ENCODE measurements around the gene COL15A1.

Gene COL15A1

DNA sequence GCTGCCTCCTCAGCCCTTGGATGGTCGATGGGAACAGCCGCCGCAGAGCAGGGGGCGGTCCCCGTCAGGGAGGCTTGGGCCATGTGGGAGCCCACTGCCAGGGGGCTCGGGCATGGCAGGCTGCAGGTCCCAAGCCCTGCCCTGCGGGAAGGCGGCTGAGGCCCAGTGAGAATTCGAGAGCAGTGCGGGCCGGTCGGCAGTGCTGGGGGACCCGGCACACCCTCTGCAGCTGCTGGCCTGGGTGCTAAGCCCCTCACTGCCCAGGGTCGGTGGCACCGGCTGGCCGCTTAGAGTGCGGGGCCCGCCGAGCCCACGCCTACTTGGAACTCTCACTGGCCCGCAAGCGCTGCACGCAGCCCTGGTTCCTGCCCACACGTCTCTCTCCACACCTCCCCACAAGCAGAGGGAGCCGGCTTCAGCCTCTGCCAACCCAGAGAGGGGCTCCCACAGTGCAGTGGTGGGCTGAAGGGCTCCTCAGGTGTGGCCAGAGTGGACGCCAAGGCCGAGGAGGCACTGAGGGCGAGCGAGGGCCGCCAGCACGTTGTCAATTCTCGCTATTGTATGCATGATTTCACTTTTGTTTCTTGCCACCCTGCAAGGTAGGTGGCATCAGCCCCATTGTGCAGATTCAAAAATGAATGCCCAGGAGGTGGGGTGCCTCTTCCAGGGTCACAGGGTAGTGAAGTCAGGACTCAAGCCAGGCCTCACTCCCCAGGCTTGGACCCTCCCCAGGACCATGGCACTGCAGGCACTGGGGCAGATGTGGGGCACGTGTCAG is 48.6 kb downstream of the COL15A1 start:
- ChIA-PET POLR2A (no interaction called here), CTCF (no interaction called here)
- no peak for DNase-seq (ENCODE audit: extremely low spot score)
- TF ChIP-seq TARDBP (IDR thresholded peaks at IDR 0.05) (no peak), FOXK2 (IDR thresholded peaks at IDR 0.05) (no peak), HDGF (IDR thresholded peaks at IDR 0.05; ENCODE audit: borderline replicate concordance) (no peak), ARNT (IDR thresholded peaks at IDR 0.05) (no peak), FOXA1 (IDR thresholded peaks at IDR 0.05) (no peak), ZNF384 (IDR thresholded peaks at IDR 0.05) (no peak), SUZ12 (IDR thresholded peaks at IDR 0.05) (no peak), PKNOX1 (IDR thresholded peaks at IDR 0.05) (no peak)

GRCh38 chr9:98992885-98993569 is 49.3 kb downstream of the COL15A1 start:
- ChIA-PET CTCF (no interaction called here), POLR2A (no interaction called here)
- DNase-seq (ENCODE audit: extremely low spot score): no peak
- TF ChIP-seq TARDBP (IDR thresholded peaks at IDR 0.05) (no peak), BHLHE40 (IDR thresholded peaks at IDR 0.05; ENCODE audit: borderline replicate concordance) (no peak), SUZ12 (IDR thresholded peaks at IDR 0.05) (no peak), NFRKB (IDR thresholded peaks at IDR 0.05) (no peak), L3MBTL2 (conservative IDR thresholded peaks at IDR 0.05) (no peak), SP1 (IDR thresholded peaks at IDR 0.05) (no peak), CTBP1 (IDR thresholded peaks at IDR 0.05; ENCODE audit: borderline replicate concordance) (no peak), FOXA1 (IDR thresholded peaks at IDR 0.05) (no peak), FOXK2 (IDR thresholded peaks at IDR 0.05) (no peak), HDGF (IDR thresholded peaks at IDR 0.05; ENCODE audit: borderline replicate concordance) (no peak), LEF1 (IDR thresholded peaks at IDR 0.05; ENCODE audit: borderline replicate concordance) (no peak), ELF4 (IDR thresholded peaks at IDR 0.05) (no peak), ARNT (IDR thresholded peaks at IDR 0.05) (no peak), FOXM1 (IDR thresholded peaks at IDR 0.05; ENCODE audit: borderline replicate concordance) (no peak), ZNF384 (IDR thresholded peaks at IDR 0.05) (no peak)

DNA sequence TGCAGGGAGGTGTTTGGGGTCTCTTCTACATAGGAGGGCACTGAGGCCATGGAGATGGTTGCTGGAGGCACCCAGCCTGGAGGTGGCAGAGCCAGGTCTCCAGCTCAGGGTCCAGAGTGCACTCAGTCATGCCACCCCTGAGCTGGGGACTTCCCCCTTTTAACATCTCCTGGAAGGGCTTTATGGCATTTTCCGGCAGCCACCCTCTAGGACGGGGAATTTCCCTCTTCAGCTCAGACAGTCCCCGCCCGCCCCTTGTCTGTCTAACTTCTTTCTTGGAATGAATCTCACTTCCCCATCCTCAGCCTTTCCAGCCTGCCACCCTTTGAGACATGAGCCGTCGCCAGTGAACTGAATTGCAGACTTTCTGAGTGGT is 49.9 kb downstream of the COL15A1 start:
- TF ChIP-seq PKNOX1 (IDR thresholded peaks at IDR 0.05): no peak
- TF ChIP-seq FOXA1 (IDR thresholded peaks at IDR 0.05): no peak
- TF ChIP-seq NFRKB (IDR thresholded peaks at IDR 0.05): no peak
- TF ChIP-seq ELF4 (IDR thresholded peaks at IDR 0.05): no peak
- no peak for TF ChIP-seq TARDBP (IDR thresholded peaks at IDR 0.05)
- no peak for TF ChIP-seq SUZ12 (IDR thresholded peaks at IDR 0.05)
- no peak for TF ChIP-seq CTBP1 (IDR thresholded peaks at IDR 0.05; ENCODE audit: borderline replicate concordance)
- no peak for TF ChIP-seq BHLHE40 (IDR thresholded peaks at IDR 0.05; ENCODE audit: borderline replicate concordance)
- TF ChIP-seq FOXM1 (IDR thresholded peaks at IDR 0.05; ENCODE audit: borderline replicate concordance): no peak
- no peak for TF ChIP-seq LEF1 (IDR thresholded peaks at IDR 0.05; ENCODE audit: borderline replicate concordance)
- no peak for TF ChIP-seq ZNF384 (IDR thresholded peaks at IDR 0.05)
- TF ChIP-seq SP1 (IDR thresholded peaks at IDR 0.05): no peak
- TF ChIP-seq ARNT (IDR thresholded peaks at IDR 0.05): no peak
- TF ChIP-seq FOXK2 (IDR thresholded peaks at IDR 0.05): no peak
- no peak for TF ChIP-seq HDGF (IDR thresholded peaks at IDR 0.05; ENCODE audit: borderline replicate concordance)
- no peak for TF ChIP-seq L3MBTL2 (conservative IDR thresholded peaks at IDR 0.05)
- POLR2A ChIA-PET: no interaction called here
- no peak for DNase-seq (ENCODE audit: extremely low spot score)
- CTCF ChIA-PET: no interaction called here

- POLR2A ChIA-PET: no interaction called here
- no peak for DNase-seq (ENCODE audit: extremely low spot score)
- CTCF ChIA-PET: no interaction called here
- TF ChIP-seq SUZ12 (IDR thresholded peaks at IDR 0.05) (no peak), FOXA1 (IDR thresholded peaks at IDR 0.05) (no peak), FOXK2 (IDR thresholded peaks at IDR 0.05) (no peak), HDGF (IDR thresholded peaks at IDR 0.05; ENCODE audit: borderline replicate concordance) (no peak), CTBP1 (IDR thresholded peaks at IDR 0.05; ENCODE audit: borderline replicate concordance) (no peak), ZNF384 (IDR thresholded peaks at IDR 0.05) (no peak), L3MBTL2 (conservative IDR thresholded peaks at IDR 0.05) (no peak), ARNT (IDR thresholded peaks at IDR 0.05) (no peak), LEF1 (IDR thresholded peaks at IDR 0.05; ENCODE audit: borderline replicate concordance) (no peak), TARDBP (IDR thresholded peaks at IDR 0.05) (no peak)
Observed at GRCh38 chr9:98994172-98995058, 50.7 kb downstream of the COL15A1 start.

DNA sequence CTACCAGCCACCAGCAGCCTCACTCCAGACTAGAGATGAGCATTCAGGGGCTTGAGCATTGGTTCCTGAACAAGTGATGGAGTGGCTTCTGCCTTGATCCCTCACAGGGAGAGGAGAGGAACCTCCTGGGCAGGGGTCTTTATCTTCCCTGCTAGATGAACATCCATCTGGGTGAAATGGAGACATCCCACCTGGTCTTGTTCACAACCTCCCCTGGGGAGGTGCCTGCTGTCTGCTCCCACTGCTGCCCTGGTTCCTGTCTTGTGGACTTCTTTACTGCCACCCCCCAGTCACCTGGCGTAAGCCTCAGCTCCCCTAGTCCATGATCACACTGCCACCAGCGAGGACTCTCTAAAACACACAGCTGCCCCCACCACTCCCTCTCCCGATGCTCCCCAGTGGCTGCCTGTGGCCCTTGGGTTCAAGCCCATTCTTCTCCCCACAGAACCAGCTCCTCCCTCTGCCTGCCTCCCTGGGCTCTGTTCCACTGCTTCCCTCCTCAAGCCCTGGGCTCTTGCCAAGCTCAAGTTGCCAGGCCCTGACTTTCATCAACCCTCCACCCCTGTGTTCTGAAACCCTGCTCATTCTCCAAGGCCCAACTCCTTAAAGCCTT is 51.5 kb downstream of the COL15A1 start:
- ChIA-PET POLR2A (no interaction called here), CTCF (no interaction called here)
- no peak for DNase-seq (ENCODE audit: extremely low spot score)
- no peak for TF ChIP-seq HDGF (IDR thresholded peaks at IDR 0.05; ENCODE audit: borderline replicate concordance)
- no peak for TF ChIP-seq ELF4 (IDR thresholded peaks at IDR 0.05)
- TF ChIP-seq LEF1 (IDR thresholded peaks at IDR 0.05; ENCODE audit: borderline replicate concordance): no peak
- TF ChIP-seq ZNF384 (IDR thresholded peaks at IDR 0.05): no peak
- no peak for TF ChIP-seq SP1 (IDR thresholded peaks at IDR 0.05)
- no peak for TF ChIP-seq FOXA1 (IDR thresholded peaks at IDR 0.05)
- no peak for TF ChIP-seq CTBP1 (IDR thresholded peaks at IDR 0.05; ENCODE audit: borderline replicate concordance)
